ENCODE results near the gene ECT2L. TPM values are rescaled to one million over a fixed set of nuclear protein-coding genes. Genes with fewer than 3 reads are reported as not detected.

The ECT2L gene
- total and polyA plus RNA-seq, 2 of the 13 experiments (the other 11 are each of a cell fraction or from before 2014, with no cell fraction given), result 0.12 TPM; not detected in 1

- Histone ChIP-seq H3K4me1 (ENCODE audit: insufficient read depth, low read length) (no peaks in the 10 kb centered on the region), H3K4me2 (ENCODE audit: low read depth, low read length) (no peak overlapping the region), H3K9ac (ENCODE audit: insufficient read depth, low read depth, low read length) (no peak overlapping the region), H3K4me3 (replicated peaks in 1 of 3; ENCODE audit: insufficient read depth in 1 of 3, low read depth in 2 of 3, low read length in 3 of 3) (no peak overlapping the region), H3K9me3 (ENCODE audit: low read length) (no peaks in the 10 kb centered on the region), H3K27ac (ENCODE audit: extremely low read length, insufficient read depth, low read length) (no peak overlapping the region), H2AFZ (ENCODE audit: low read length) (no peak overlapping the region), H3K27me3 (ENCODE audit: control insufficient read depth in 1 of 2, insufficient read depth in 2 of 2, low read length in 2 of 2) (no peaks in the 10 kb centered on the region), H4K20me1 (ENCODE audit: insufficient read depth, low read length) (no peaks in the 10 kb centered on the region), H3K79me2 (ENCODE audit: insufficient read depth, low read length) (no peaks in the 10 kb centered on the region), H3K36me3 (replicated peaks in 1 of 2; ENCODE audit: control insufficient read depth in 1 of 2, insufficient read depth in 2 of 2, low read length in 2 of 2) (no peaks in the 10 kb centered on the region)
- WGBS (ENCODE audit: low lambda C conversion rate), result 49% methylated on average over 4 of the region's 4 CpGs
- ATAC-seq (no peak), FAIRE-seq (no peak), DNase-seq (ENCODE audit: low spot score) (no peak)
- ChIA-PET POLR2A (interaction anchor here (0.7 kb wide), 1 partner anchor 51 kb away, joined by 3 read pairs; no protein-coding TSS in a partner anchor), CTCF (ENCODE audit: low intra/inter-chr PET ratio, low total read pairs) (no interaction called here)
- no TSS peak for BruUV-seq (replicated peaks)
- intact Hi-C loops (cut with micrococcal nuclease; ENCODE audit: unreplicated experiment), result no loop called here
- in situ Hi-C loops (cut with HindIII; ENCODE audit: extremely low pct_ligation_motif_present, low pct_unique_long_range_greater_than_20kb), result no loop called here
- TF ChIP-seq ZNF34 (CRISPR knock-in tag; IDR thresholded peaks at IDR 0.05; ENCODE audit: borderline replicate concordance) (no peak), SNAPC5 (CRISPR knock-in tag; IDR thresholded peaks at IDR 0.05; ENCODE audit: borderline replicate concordance) (no peak), HOXA9 (CRISPR knock-in tag; IDR thresholded peaks at IDR 0.05; ENCODE audit: borderline replicate concordance) (no peak), AFF4 (CRISPR knock-in tag; IDR thresholded peaks at IDR 0.05) (no peak), CREB1 (IDR thresholded peaks at IDR 0.05) (peak; percentile 36; the same call in 1 of the 2 replicates), CREB1 (CRISPR knock-in tag; IDR thresholded peaks at IDR 0.05) (no peak), ZNF670 (CRISPR knock-in tag; IDR thresholded peaks at IDR 0.05; ENCODE audit: borderline replicate concordance) (no peak), ZIK1 (CRISPR knock-in tag; IDR thresholded peaks at IDR 0.05; ENCODE audit: borderline replicate concordance, low read depth) (no peak), MZF1 (CRISPR knock-in tag; IDR thresholded peaks at IDR 0.05; ENCODE audit: borderline replicate concordance) (no peak), ZHX2 (IDR thresholded peaks at IDR 0.05; ENCODE audit: low read depth) (no peak), ZHX2 (CRISPR knock-in tag; IDR thresholded peaks at IDR 0.05; ENCODE audit: borderline replicate concordance) (no peak), ATF7 (IDR thresholded peaks at IDR 0.05) (peak; percentile 89), ATF7 (CRISPR knock-in tag; IDR thresholded peaks at IDR 0.05) (no peak)
- TF ChIP-seq, protein P1, sequence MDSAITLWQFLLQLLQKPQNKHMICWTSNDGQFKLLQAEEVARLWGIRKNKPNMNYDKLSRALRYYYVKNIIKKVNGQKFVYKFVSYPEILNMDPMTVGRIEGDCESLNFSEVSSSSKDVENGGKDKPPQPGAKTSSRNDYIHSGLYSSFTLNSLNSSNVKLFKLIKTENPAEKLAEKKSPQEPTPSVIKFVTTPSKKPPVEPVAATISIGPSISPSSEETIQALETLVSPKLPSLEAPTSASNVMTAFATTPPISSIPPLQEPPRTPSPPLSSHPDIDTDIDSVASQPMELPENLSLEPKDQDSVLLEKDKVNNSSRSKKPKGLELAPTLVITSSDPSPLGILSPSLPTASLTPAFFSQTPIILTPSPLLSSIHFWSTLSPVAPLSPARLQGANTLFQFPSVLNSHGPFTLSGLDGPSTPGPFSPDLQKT (CRISPR knock-in tag; IDR thresholded peaks at IDR 0.05; ENCODE audit: borderline replicate concordance), result no peak
Observed at GRCh38 chr6:138797806-138798446, 2.0 kb downstream of the ECT2L start.
